K562 (cell line): ENCODE measurements around the gene BSDC1. TPM values are rescaled to one million over a fixed set of nuclear protein-coding genes. Genes with fewer than 3 reads are reported as not detected.

ENCODE experiments used
- POLR2AphosphoS2 ChIP-seq: IDR thresholded peaks from 2 replicates; pipeline ENCODE4 v1.6.1; 2012; ENCODE audit warnings: low read length, improper control_type of control experiment
- ZNF644 ChIP-seq: fragments of 200-800 bp; sonication (Bioruptor generic); IDR thresholded peaks from 2 replicates; pipeline ENCODE4 v1.6.1; 2016; ENCODE audit warnings: low read depth, missing genetic modification characterization, missing compliant biosample characterization
- polyA plus RNA-seq, 8 experiments: library from polyadenylated mRNA; depleted of rRNA in 4 of 8; stranded (reverse) in 5 of 8; unstranded in 3 of 8; fragments of >200 nt; fragmentation: Nextera tagmentation in 2 of 8; fragmentation: Illumina TruSeq in 1 of 8; extraction: Ambion mirVana in 2 of 8; extraction: Trizol in 1 of 8; gene quantifications; 2 replicates each; pipeline versions ENCODE4 v1.2.1 to v1.2.3, GENCODE V29; 2011 to 2014; ENCODE audit warnings: inconsistent platforms in 1 of 8, missing spikeins in 1 of 8
- total RNA-seq, 7 experiments: library from RNA; depleted of rRNA in 6 of 7; stranded (reverse); fragments of >200 nt in 6 of 7; fragmentation: Illumina TruSeq in 2 of 7; extraction: Trizol in 2 of 7; gene quantifications; 2 replicates each; pipeline versions ENCODE4 v1.2.1 to v1.2.3, GENCODE V29; 2011 to 2021; ENCODE audit warnings: low replicate concordance in 1 of 7
- TF ChIP-seq, protein P1 (sequence below): fragments of 200-800 bp; sonication (Bioruptor generic); IDR thresholded peaks from 2 replicates; pipeline ENCODE4 v1.6.1; 2016; ENCODE audit warnings: missing genetic modification characterization, missing compliant biosample characterization
- TF ChIP-seq, protein P2 (sequence below): fragments of 450-650 bp; IDR thresholded peaks from 2 replicates; pipeline ENCODE4 v1.6.1; 2017; ENCODE audit warnings: mild to moderate bottlenecking, moderate library complexity
- TF ChIP-seq, protein P3 (sequence below): fragments of 250-450 bp; sonication (Bioruptor Pico); IDR thresholded peaks from 2 replicates; pipeline ENCODE4 v1.4.0; 2020; ENCODE audit warnings: mild to moderate bottlenecking, moderate library complexity
- TF ChIP-seq, protein P4 (sequence below), 2 experiments: fragments of 150-350 bp in 1 of 2; IDR thresholded peaks; 2 replicates each; pipeline ENCODE4 v1.6.1; 2012 to 2016; ENCODE audit warnings: low read depth in 2 of 2, low read length in 2 of 2, mild to moderate bottlenecking in 1 of 2, moderate library complexity in 1 of 2

BSDC1 gene
- total and polyA plus RNA-seq, 9 of the 15 experiments (the other 6 are each of a cell fraction or from before 2014, with no cell fraction given), result 10.2 to 96.8 (median 73.1) TPM

- TF ChIP-seq, protein P1, sequence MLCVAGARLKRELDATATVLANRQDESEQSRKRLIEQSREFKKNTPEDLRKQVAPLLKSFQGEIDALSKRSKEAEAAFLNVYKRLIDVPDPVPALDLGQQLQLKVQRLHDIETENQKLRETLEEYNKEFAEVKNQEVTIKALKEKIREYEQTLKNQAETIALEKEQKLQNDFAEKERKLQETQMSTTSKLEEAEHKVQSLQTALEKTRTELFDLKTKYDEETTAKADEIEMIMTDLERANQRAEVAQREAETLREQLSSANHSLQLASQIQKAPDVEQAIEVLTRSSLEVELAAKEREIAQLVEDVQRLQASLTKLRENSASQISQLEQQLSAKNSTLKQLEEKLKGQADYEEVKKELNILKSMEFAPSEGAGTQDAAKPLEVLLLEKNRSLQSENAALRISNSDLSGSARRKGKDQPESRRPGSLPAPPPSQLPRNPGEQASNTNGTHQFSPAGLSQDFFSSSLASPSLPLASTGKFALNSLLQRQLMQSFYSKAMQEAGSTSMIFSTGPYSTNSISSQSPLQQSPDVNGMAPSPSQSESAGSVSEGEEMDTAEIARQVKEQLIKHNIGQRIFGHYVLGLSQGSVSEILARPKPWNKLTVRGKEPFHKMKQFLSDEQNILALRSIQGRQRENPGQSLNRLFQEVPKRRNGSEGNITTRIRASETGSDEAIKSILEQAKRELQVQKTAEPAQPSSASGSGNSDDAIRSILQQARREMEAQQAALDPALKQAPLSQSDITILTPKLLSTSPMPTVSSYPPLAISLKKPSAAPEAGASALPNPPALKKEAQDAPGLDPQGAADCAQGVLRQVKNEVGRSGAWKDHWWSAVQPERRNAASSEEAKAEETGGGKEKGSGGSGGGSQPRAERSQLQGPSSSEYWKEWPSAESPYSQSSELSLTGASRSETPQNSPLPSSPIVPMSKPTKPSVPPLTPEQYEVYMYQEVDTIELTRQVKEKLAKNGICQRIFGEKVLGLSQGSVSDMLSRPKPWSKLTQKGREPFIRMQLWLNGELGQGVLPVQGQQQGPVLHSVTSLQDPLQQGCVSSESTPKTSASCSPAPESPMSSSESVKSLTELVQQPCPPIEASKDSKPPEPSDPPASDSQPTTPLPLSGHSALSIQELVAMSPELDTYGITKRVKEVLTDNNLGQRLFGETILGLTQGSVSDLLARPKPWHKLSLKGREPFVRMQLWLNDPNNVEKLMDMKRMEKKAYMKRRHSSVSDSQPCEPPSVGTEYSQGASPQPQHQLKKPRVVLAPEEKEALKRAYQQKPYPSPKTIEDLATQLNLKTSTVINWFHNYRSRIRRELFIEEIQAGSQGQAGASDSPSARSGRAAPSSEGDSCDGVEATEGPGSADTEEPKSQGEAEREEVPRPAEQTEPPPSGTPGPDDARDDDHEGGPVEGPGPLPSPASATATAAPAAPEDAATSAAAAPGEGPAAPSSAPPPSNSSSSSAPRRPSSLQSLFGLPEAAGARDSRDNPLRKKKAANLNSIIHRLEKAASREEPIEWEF, result no peak
- TF ChIP-seq ZNF644 (tag), result no peak
- 0 out of 2 replicates have a peak, but pooled peaks have one; percentile 51 for TF ChIP-seq POLR2AphosphoS2
- TF ChIP-seq, protein P2, sequence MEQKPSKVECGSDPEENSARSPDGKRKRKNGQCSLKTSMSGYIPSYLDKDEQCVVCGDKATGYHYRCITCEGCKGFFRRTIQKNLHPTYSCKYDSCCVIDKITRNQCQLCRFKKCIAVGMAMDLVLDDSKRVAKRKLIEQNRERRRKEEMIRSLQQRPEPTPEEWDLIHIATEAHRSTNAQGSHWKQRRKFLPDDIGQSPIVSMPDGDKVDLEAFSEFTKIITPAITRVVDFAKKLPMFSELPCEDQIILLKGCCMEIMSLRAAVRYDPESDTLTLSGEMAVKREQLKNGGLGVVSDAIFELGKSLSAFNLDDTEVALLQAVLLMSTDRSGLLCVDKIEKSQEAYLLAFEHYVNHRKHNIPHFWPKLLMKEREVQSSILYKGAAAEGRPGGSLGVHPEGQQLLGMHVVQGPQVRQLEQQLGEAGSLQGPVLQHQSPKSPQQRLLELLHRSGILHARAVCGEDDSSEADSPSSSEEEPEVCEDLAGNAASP, result no peak
- TF ChIP-seq, protein P3, sequence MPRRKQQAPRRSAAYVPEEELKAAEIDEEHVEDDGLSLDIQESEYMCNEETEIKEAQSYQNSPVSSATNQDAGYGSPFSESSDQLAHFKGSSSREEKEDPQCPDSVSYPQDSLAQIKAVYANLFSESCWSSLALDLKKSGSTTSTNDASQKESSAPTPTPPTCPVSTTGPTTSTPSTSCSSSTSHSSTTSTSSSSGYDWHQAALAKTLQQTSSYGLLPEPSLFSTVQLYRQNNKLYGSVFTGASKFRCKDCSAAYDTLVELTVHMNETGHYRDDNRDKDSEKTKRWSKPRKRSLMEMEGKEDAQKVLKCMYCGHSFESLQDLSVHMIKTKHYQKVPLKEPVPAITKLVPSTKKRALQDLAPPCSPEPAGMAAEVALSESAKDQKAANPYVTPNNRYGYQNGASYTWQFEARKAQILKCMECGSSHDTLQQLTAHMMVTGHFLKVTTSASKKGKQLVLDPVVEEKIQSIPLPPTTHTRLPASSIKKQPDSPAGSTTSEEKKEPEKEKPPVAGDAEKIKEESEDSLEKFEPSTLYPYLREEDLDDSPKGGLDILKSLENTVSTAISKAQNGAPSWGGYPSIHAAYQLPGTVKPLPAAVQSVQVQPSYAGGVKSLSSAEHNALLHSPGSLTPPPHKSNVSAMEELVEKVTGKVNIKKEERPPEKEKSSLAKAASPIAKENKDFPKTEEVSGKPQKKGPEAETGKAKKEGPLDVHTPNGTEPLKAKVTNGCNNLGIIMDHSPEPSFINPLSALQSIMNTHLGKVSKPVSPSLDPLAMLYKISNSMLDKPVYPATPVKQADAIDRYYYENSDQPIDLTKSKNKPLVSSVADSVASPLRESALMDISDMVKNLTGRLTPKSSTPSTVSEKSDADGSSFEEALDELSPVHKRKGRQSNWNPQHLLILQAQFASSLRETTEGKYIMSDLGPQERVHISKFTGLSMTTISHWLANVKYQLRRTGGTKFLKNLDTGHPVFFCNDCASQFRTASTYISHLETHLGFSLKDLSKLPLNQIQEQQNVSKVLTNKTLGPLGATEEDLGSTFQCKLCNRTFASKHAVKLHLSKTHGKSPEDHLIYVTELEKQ (CRISPR knock-in tag), result no peak
- TF ChIP-seq, protein P4, sequence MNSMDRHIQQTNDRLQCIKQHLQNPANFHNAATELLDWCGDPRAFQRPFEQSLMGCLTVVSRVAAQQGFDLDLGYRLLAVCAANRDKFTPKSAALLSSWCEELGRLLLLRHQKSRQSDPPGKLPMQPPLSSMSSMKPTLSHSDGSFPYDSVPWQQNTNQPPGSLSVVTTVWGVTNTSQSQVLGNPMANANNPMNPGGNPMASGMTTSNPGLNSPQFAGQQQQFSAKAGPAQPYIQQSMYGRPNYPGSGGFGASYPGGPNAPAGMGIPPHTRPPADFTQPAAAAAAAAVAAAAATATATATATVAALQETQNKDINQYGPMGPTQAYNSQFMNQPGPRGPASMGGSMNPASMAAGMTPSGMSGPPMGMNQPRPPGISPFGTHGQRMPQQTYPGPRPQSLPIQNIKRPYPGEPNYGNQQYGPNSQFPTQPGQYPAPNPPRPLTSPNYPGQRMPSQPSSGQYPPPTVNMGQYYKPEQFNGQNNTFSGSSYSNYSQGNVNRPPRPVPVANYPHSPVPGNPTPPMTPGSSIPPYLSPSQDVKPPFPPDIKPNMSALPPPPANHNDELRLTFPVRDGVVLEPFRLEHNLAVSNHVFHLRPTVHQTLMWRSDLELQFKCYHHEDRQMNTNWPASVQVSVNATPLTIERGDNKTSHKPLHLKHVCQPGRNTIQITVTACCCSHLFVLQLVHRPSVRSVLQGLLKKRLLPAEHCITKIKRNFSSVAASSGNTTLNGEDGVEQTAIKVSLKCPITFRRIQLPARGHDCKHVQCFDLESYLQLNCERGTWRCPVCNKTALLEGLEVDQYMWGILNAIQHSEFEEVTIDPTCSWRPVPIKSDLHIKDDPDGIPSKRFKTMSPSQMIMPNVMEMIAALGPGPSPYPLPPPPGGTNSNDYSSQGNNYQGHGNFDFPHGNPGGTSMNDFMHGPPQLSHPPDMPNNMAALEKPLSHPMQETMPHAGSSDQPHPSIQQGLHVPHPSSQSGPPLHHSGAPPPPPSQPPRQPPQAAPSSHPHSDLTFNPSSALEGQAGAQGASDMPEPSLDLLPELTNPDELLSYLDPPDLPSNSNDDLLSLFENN (IDR thresholded peaks at IDR 0.05; ENCODE audit: low read depth in 2 of 2, low read length in 2 of 2), result no peak
Measured at GRCh38 chr1:32333251-32333963, 60.8 kb downstream of the BSDC1 start (continued).
